K562 (cell line): Measurements from ENCODE around the gene RBSN. TPM values are rescaled to one million over a fixed set of nuclear protein-coding genes. Genes with fewer than 3 reads are reported as not detected.

Experiments used
- ATAC-seq: fragments of 200-7000 bp; cut with Tn5 transposase; 3 replicates; pipeline ENCODE4 v1.9.1; 2020; ENCODE audit warnings: moderate library complexity
- BruUV-seq: library from RNA; stranded (reverse); fragments of 400-500 nt; replicated peaks from 2 replicates; lab custom pipeline; 2021; lab: Mats Ljungman, UMichigan
- CTCF ChIA-PET: fragments of 300-600 bp; formaldehyde crosslinking; extraction: SDS; loops from one replicate; lab custom pipeline; 2021; ENCODE audit warnings: low intra/inter-chr PET ratio; lab: Yijun Ruan, JAX
- POLR2A ChIA-PET: fragments of 300-600, 350-650 bp; sonication (Branson Sonifier 250); formaldehyde crosslinking; extraction: SDS; loops from one replicate; lab custom pipeline; 2021; ENCODE audit warnings: antibody characterized with exemption, inconsistent platforms; lab: Yijun Ruan, JAX
- DNase-seq, 4 experiments: peaks; one replicate each; pipeline versions ENCODE4 v3.0.0 to v3.0.0-alpha.2; 2011 to 2018; ENCODE audit warnings: low spot score in 3 of 4, mixed read lengths in 3 of 4; ENCODE audit errors: extremely low read depth in 1 of 4
- FAIRE-seq: peaks from 2 replicates; lab custom pipeline; 2011; peaks lifted over from hg19 to GRCh38; lab: Jason Lieb, UNC
- H2AFZ ChIP-seq: 2 replicates; pipeline ENCODE4 v1.6.0; 2011; ENCODE audit warnings: low read depth, low read length, control low read depth, inconsistent platforms
- H3K27ac ChIP-seq: fragments of 200-600 bp; 3 replicates; pipeline ENCODE4 v1.8.0; 2011; ENCODE audit warnings: low read depth, mild to moderate bottlenecking, control low read depth, inconsistent platforms, low read length, moderate library complexity, mixed read lengths; ENCODE audit errors: extremely low read depth
- H3K27me3 ChIP-seq, 2 experiments: fragments of 300-600 bp in 1 of 2; 2 replicates in 1 of 2; 3 replicates in 1 of 2; pipeline versions ENCODE4 v1.6.0 to v1.8.0; 2011; ENCODE audit warnings: inconsistent platforms in 2 of 2, low read length in 2 of 2, mild to moderate bottlenecking in 1 of 2, mixed read lengths in 1 of 2, moderate library complexity in 1 of 2; ENCODE audit not compliant: control insufficient read depth in 2 of 2, insufficient read depth in 2 of 2
- H3K36me3 ChIP-seq: fragments of 300-600 bp; 3 replicates; pipeline ENCODE4 v1.8.0; 2011; ENCODE audit warnings: mild to moderate bottlenecking, low read length, inconsistent platforms; ENCODE audit not compliant: control insufficient read depth, insufficient read depth
- H3K4me1 ChIP-seq, 2 experiments: fragments of 200-600 bp in 1 of 2; replicated peaks in 1 of 2; 2 replicates in 1 of 2; 3 replicates in 1 of 2; pipeline versions ENCODE4 v1.5.1 to v1.8.0; 2011; ENCODE audit warnings: inconsistent platforms in 2 of 2, low read length in 2 of 2, mild to moderate bottlenecking in 1 of 2, mixed read lengths in 1 of 2, moderate library complexity in 1 of 2; ENCODE audit not compliant: control insufficient read depth in 2 of 2, insufficient read depth in 2 of 2
- H3K4me2 ChIP-seq: 2 replicates; pipeline ENCODE4 v1.6.1; 2011; ENCODE audit warnings: low read length, control low read depth, inconsistent platforms, mixed read lengths; ENCODE audit not compliant: insufficient read depth
- H3K4me3 ChIP-seq: fragments of 200-600 bp; sonication (generic), shearing (Covaris generic); 2 replicates; pipeline ENCODE4 v1.5.1; 2016; ENCODE audit warnings: control low read depth, inconsistent platforms
- H3K79me2 ChIP-seq: fragments of 200-600 bp; 3 replicates; pipeline ENCODE4 v1.8.0; 2011; ENCODE audit warnings: low read length, inconsistent platforms; ENCODE audit not compliant: control insufficient read depth, insufficient read depth
- H3K9ac ChIP-seq, 2 experiments: 2 replicates each; pipeline versions ENCODE4 v1.6.0 to v1.6.1; 2011; ENCODE audit warnings: low read depth in 2 of 2, low read length in 2 of 2, control low read depth in 1 of 2, inconsistent platforms in 1 of 2, mild to moderate bottlenecking in 1 of 2, mixed read lengths in 1 of 2; ENCODE audit not compliant: insufficient read depth in 1 of 2
- H3K9me1 ChIP-seq: one replicate; pipeline ENCODE4 v1.6.0; 2011; ENCODE audit warnings: inconsistent platforms, mild to moderate bottlenecking, low read length, moderate library complexity; ENCODE audit not compliant: control insufficient read depth, insufficient read depth
- H3K9me3 ChIP-seq: replicated peaks from 2 replicates; pipeline ENCODE4 v1.5.1; 2011; ENCODE audit warnings: low read depth, low read length, inconsistent platforms; ENCODE audit not compliant: control insufficient read depth, insufficient read depth
- H4K20me1 ChIP-seq: replicated peaks from 2 replicates; pipeline ENCODE4 v1.6.1; 2011; ENCODE audit warnings: low read length, inconsistent platforms, mixed read lengths; ENCODE audit not compliant: control insufficient read depth, insufficient read depth
- C11orf30 ChIP-seq: fragments of 450-650 bp; IDR thresholded peaks from 2 replicates; pipeline ENCODE4 v1.6.1; 2016; ENCODE audit warnings: low read depth, mild to moderate bottlenecking
- CCNT2 ChIP-seq: IDR thresholded peaks from 2 replicates; pipeline ENCODE4 v1.6.1; 2011; ENCODE audit warnings: borderline replicate concordance, low read depth, mild to moderate bottlenecking, moderate library complexity, mixed read lengths, low read length; ENCODE audit not compliant: insufficient read length; ENCODE audit errors: extremely low read depth
- CXXC5 ChIP-seq: fragments of 250-450 bp; sonication (Bioruptor Pico); IDR thresholded peaks from 2 replicates; pipeline ENCODE4 v1.8.0; 2022; ENCODE audit warnings: inconsistent platforms, mild to moderate bottlenecking, moderate library complexity
- DPF2 ChIP-seq: fragments of 450-650 bp; IDR thresholded peaks from 2 replicates; pipeline ENCODE4 v1.6.1; 2016
- ETV1 ChIP-seq: fragments of 450-650 bp; conservative IDR thresholded peaks from 2 replicates; pipeline ENCODE4 v1.6.1; 2016; ENCODE audit warnings: missing genetic modification characterization, control low read depth, low read depth, missing compliant biosample characterization
- GABPA ChIP-seq: fragments of 200-800 bp; sonication (Bioruptor generic); conservative IDR thresholded peaks from 2 replicates; pipeline ENCODE4 v1.6.1; 2016; ENCODE audit warnings: low read depth, missing genetic modification characterization, missing compliant biosample characterization
- KLF10 ChIP-seq: fragments of 250-450 bp; sonication (Bioruptor Pico); IDR thresholded peaks from 2 replicates; pipeline ENCODE4 v1.6.1; 2021; ENCODE audit warnings: matching md5 sums
- POLR2AphosphoS2 ChIP-seq: IDR thresholded peaks from 2 replicates; pipeline ENCODE4 v1.6.1; 2012; ENCODE audit warnings: low read length, improper control_type of control experiment
- POLR2H ChIP-seq: IDR thresholded peaks from 2 replicates; pipeline ENCODE4 v1.6.1; 2016; ENCODE audit warnings: missing genetic modification characterization, low read depth, mild to moderate bottlenecking, control low read depth, missing compliant biosample characterization, moderate library complexity
- SLC30A9 ChIP-seq: fragments of 250-450 bp; sonication (Bioruptor Pico); IDR thresholded peaks from 2 replicates; pipeline ENCODE4 v1.8.0; 2022; ENCODE audit warnings: mild to moderate bottlenecking, moderate library complexity
- SMARCB1 ChIP-seq: IDR thresholded peaks from 2 replicates; pipeline ENCODE4 v1.6.1; 2011; ENCODE audit warnings: improper control_type of control experiment, low read depth; ENCODE audit not compliant: insufficient read length
- SRSF9 ChIP-seq: fragments of 200-400 bp; formaldehyde crosslinking; IDR thresholded peaks from 2 replicates; pipeline ENCODE4 v1.6.1; 2017; ENCODE audit warnings: low read depth, low read length, borderline replicate concordance
- TCF3 ChIP-seq: sonication (generic); formaldehyde crosslinking; IDR thresholded peaks from 2 replicates; pipeline ENCODE4 v1.4.0; 2020; ENCODE audit warnings: mild to moderate bottlenecking, missing genetic modification reagents
- ZNF316 ChIP-seq: fragments of 450-650 bp; IDR thresholded peaks from 2 replicates; pipeline ENCODE4 v1.6.1; 2016
- ZNF583 ChIP-seq: fragments of 250-450 bp; sonication (Bioruptor Pico); IDR thresholded peaks from 2 replicates; pipeline ENCODE4 v1.4.0; 2020
- WGBS: fragments of 100-300 bp; shearing (Covaris generic); methylation state at CpG from one replicate; pipeline ENCODE4 v1.1.6; 2016; ENCODE audit warnings: low coverage, mixed read lengths; ENCODE audit not compliant: insufficient coverage; ENCODE audit errors: missing lambda C conversion rate; 5-methylcytosine and 5-hydroxymethylcytosine counted together
- in situ Hi-C: fragments of 300-500 bp; cut with MboI; formaldehyde crosslinking; loops from 4 replicates; pipeline ENCODE4 v1.15.0; 2018; ENCODE audit warnings: inconsistent platforms, mixed read lengths
- intact Hi-C: fragments of 100-400 bp; cut with micrococcal nuclease; formaldehyde crosslinking; loops from 2 replicates; pipeline ENCODE4 v1.14.2; 2022
- polyA plus RNA-seq, 8 experiments: library from polyadenylated mRNA; depleted of rRNA in 4 of 8; stranded (reverse) in 5 of 8; unstranded in 3 of 8; fragments of >200 nt; fragmentation: Nextera tagmentation in 2 of 8; fragmentation: Illumina TruSeq in 1 of 8; extraction: Ambion mirVana in 2 of 8; extraction: Trizol in 1 of 8; gene quantifications; 2 replicates each; pipeline versions ENCODE4 v1.2.1 to v1.2.3, GENCODE V29; 2011 to 2014; ENCODE audit warnings: inconsistent platforms in 1 of 8, missing spikeins in 1 of 8
- total RNA-seq, 7 experiments: library from RNA; depleted of rRNA in 6 of 7; stranded (reverse); fragments of >200 nt in 6 of 7; fragmentation: Illumina TruSeq in 2 of 7; extraction: Trizol in 2 of 7; gene quantifications; 2 replicates each; pipeline versions ENCODE4 v1.2.1 to v1.2.3, GENCODE V29; 2011 to 2021; ENCODE audit warnings: low replicate concordance in 1 of 7
- TF ChIP-seq, protein P1 (sequence below): fragments of 250-450 bp; sonication (Bioruptor Pico); IDR thresholded peaks from 2 replicates; pipeline ENCODE4 v1.5.0; 2021; ENCODE audit warnings: mild to moderate bottlenecking, moderate library complexity
- TF ChIP-seq, protein P2 (sequence below): sonication (generic); formaldehyde crosslinking; IDR thresholded peaks from 2 replicates; pipeline ENCODE4 v1.8.0; 2023; ENCODE audit warnings: mild to moderate bottlenecking, missing genetic modification reagents

The RBSN gene
- total and polyA plus RNA-seq, 9 of the 15 experiments (the other 6 are each of a cell fraction or from before 2014, with no cell fraction given) = 2.9 to 19.6 (median 15.0) TPM

DNA sequence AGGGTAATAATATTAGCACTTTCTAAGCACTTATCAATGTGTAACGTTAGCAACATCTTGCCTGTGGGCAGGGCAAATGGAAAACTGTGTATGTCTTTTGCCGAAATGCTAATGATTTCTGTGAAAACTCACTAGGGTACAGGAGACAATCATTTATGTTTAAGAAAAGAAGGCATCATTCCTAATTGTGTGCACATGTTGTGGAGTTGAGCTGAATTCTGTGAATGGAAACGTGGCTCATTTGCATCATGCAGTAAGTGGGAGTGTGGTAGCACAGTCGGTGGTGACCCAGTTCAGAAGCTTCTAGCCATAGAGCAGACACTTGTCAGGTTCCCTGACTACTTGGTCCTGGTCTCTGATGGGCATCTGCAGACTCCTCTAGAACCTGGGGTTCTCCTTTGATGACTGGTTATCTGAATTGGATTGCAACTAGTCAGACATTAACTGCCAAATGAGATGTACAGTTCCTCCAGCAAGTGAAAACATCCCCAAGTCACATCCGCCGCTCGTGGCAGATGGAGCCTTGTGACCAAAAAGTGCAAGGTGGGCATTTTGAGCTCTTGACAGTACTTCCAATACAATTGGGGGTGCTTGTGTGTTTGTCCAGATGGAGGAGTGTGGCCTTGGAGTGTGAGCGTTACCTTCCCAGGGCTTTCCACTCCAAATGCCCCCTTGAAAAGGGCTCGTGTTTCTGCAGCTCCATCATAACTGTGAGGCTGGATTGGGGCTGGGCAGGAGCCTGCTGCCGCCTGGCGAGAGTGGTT, 55.4 kb downstream of the RBSN start (continued):
- TF ChIP-seq, protein P1, sequence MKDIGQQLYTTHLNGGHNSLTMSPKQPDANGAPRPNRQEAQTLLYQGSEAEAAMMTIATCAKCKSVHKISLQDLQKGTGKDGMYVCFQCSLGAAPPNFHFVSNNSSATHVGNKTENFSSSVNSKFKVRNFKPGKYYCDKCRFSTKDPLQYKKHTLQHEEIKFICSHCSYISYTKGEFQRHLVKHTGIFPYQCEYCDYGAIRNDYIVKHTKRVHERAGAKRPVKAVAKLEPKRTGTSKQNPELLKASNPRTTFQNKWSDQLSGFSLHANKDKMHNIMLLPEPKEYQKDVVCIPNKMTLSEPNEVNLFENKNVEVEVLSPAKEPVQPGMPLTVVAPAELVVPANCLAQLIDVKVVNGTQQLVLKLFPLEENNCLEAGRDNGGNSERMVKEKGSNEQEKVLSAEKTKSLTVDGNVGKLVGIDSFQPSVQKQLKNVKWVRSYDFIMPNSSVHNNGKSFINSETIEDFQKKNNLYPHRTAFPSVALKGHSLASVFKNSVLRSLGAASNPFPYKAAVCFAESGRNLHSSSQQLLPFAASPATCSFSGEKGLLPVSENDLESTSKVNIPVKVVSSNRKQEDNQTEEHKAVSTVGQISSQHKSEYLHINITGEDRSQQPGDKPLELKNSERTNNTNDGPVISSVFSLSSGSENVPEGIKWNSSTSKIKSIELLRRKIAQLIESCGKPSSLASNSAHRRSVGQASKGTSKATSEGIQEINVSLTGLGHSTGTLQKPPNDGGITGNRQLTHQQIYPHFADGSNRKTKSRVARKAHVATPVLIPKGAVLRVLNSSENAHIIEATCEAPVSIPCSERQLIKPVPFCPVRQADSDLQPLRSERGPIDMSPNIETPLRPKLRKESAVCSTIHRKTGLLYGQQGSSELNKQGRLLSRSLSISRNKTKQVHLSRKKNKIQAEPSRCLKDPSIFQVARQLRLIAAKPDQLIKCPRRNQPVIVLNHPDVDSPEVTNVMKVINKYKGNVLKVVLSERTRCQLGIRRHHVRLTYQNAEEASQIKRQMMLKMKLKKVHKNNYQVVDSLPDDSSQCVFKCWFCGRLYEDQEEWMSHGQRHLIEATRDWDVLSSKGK (CRISPR knock-in tag) = no peak
- TF ChIP-seq DPF2 (no peak), POLR2AphosphoS2 (0 out of 2 replicates have a peak, but pooled peaks have one; percentile 67), C11orf30 (peak; percentile 67; the same call in 1 of the 2 replicates), ZNF316 (peak; percentile 82)

DNA sequence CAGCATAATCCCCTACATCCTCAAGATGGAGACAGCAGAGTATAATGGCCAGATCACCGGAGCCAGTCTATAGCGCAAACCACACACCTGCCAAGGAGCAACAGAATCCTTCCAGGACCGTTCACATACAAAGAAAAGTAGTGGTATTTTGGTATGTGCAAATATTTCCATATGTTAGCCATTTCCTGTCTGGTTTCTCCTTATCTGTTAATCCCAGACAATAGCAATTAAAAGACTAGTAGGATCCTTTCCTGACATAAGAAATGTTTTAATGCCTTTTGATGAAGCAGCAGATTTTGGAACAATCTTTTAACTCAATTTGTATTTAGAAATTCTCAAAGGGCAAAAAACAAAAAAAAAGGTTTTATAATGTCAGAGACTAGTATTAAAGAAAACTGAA, 56.0 kb downstream of the RBSN start:
- H4K20me1 ChIP-seq = peaks cover 24% of the 10 kb centered on the region
- H3K79me2 ChIP-seq = peaks cover 7% of the 10 kb centered on the region
- no peak overlapping the region for H2AFZ ChIP-seq
- no peak overlapping the region for H3K9ac ChIP-seq
- no peak overlapping the region for H3K4me3 ChIP-seq
- H3K9me1 ChIP-seq = no peaks in the 10 kb centered on the region
- intact Hi-C loops = no loop called here
- BruUV-seq = TSS peak; percentile 8
- H3K4me2 ChIP-seq = no peak overlapping the region
- FAIRE-seq = no peak
- 75% methylated on average over 3 of the region's 3 CpGs for WGBS
- no peaks in the 10 kb centered on the region for H3K27me3 ChIP-seq
- ATAC-seq = no peak
- H3K4me1 ChIP-seq = peaks cover 3 to 17% of the 10 kb centered on the region in 2 experiments; a peak in 4 of 5 replicates
- ChIA-PET CTCF (no interaction called here), POLR2A (interaction anchor here (0.5 to 0.7 kb wide), 4 partner anchors 49 to 1885 kb away, joined by 3 to 4 read pairs (median 4); partner anchors contain the start of genes LSM3 and XPC)
- in situ Hi-C loops = no loop called here
- peaks cover 97% of the 10 kb centered on the region for H3K36me3 ChIP-seq
- no peaks in the 10 kb centered on the region for H3K9me3 ChIP-seq
- H3K27ac ChIP-seq = peak overlapping the region; percentile 42; the same call in 1 of the 3 replicates
- DNase-seq = no peak
- TF ChIP-seq ETV1 (tag) (peak; percentile 65; the same call in 1 of the 2 replicates), CXXC5 (CRISPR knock-in tag) (no peak), SMARCB1 (no peak), CCNT2 (no peak), ZNF583 (CRISPR knock-in tag) (no peak), GABPA (tag) (0 out of 2 replicates have a peak, but pooled peaks have one; percentile 16), POLR2H (tag) (no peak), SRSF9 (no peak), SLC30A9 (CRISPR knock-in tag) (no peak), TCF3 (CRISPR knock-in tag) (peak; percentile 51; the same call in 1 of the 2 replicates), KLF10 (CRISPR knock-in tag) (no peak)
- TF ChIP-seq, protein P2, sequence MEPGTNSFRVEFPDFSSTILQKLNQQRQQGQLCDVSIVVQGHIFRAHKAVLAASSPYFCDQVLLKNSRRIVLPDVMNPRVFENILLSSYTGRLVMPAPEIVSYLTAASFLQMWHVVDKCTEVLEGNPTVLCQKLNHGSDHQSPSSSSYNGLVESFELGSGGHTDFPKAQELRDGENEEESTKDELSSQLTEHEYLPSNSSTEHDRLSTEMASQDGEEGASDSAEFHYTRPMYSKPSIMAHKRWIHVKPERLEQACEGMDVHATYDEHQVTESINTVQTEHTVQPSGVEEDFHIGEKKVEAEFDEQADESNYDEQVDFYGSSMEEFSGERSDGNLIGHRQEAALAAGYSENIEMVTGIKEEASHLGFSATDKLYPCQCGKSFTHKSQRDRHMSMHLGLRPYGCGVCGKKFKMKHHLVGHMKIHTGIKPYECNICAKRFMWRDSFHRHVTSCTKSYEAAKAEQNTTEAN (CRISPR knock-in tag) = no peak
